Parathyroid adenoma (tissue), 2 donors: ENCODE measurements around the gene PGPEP1.
A peak's percentile ranks its signal among the peaks of the same experiment; 100 is the strongest.

Experiments
- H2AFZ ChIP-seq: fragments of 300-600 bp; sonication (generic); one replicate; pipeline ENCODE4 v1.7.0; 2017; ENCODE audit warnings: antibody characterized with exemption, mild to moderate bottlenecking
- H3K27ac ChIP-seq: fragments of 300-600 bp; sonication (generic); one replicate; pipeline ENCODE4 v1.7.0; 2017
- H3K27me3 ChIP-seq: fragments of 300-600 bp; sonication (generic); one replicate; pipeline ENCODE4 v1.7.0; 2017; ENCODE audit warnings: low read length; ENCODE audit not compliant: control insufficient read depth, insufficient read depth
- H3K36me3 ChIP-seq: fragments of 300-600 bp; sonication (generic); one replicate; pipeline ENCODE4 v1.7.0; 2017; ENCODE audit warnings: low read length; ENCODE audit not compliant: control insufficient read depth, insufficient read depth
- H3K4me1 ChIP-seq: fragments of 300-600 bp; sonication (generic); one replicate; pipeline ENCODE4 v1.7.0; 2017; ENCODE audit warnings: control low read depth
- H3K4me2 ChIP-seq: fragments of 300-600 bp; sonication (generic); one replicate; pipeline ENCODE4 v1.7.0; 2017; ENCODE audit warnings: low read length
- H3K4me3 ChIP-seq: fragments of 300-600 bp; sonication (generic); one replicate; pipeline ENCODE4 v1.7.0; 2017; ENCODE audit warnings: low read depth, low read length
- H3K79me2 ChIP-seq: fragments of 300-600 bp; sonication (generic); one replicate; pipeline ENCODE4 v1.7.0; 2017; ENCODE audit warnings: control low read depth
- H3K9ac ChIP-seq: fragments of 300-600 bp; sonication (generic); one replicate; pipeline ENCODE4 v1.7.0; 2017; ENCODE audit warnings: mild to moderate bottlenecking
- H3K9me3 ChIP-seq: fragments of 300-600 bp; sonication (generic); one replicate; pipeline ENCODE4 v1.7.0; 2017; ENCODE audit warnings: low read length; ENCODE audit not compliant: control insufficient read depth
- CTCF ChIP-seq: fragments of 300-600 bp; sonication (generic); IDR thresholded peaks from one replicate; pipeline ENCODE4 v1.7.0; 2017; ENCODE audit warnings: antibody characterized with exemption, mild to moderate bottlenecking
- donor health status: primary hyperparathyroidism.

The PGPEP1 gene

GRCh38 chr19:18415178-18415867, 74.9 kb downstream of the PGPEP1 start:
- Histone ChIP-seq H3K27me3 (no peaks in the 10 kb centered on the region), H3K79me2 (no peaks in the 10 kb centered on the region), H3K27ac (peak overlapping the region; percentile 88), H3K9ac (no peak overlapping the region), H3K36me3 (no peaks in the 10 kb centered on the region), H3K4me3 (no peak overlapping the region), H3K4me2 (no peak overlapping the region), H3K9me3 (no peaks in the 10 kb centered on the region), H2AFZ (no peak overlapping the region), H3K4me1 (peaks cover 20% of the 10 kb centered on the region)
- no peak for TF ChIP-seq CTCF

- H3K79me2 ChIP-seq, result no peaks in the 10 kb centered on the region
- peak overlapping the region; percentile 90 for H3K4me2 ChIP-seq
- H3K9me3 ChIP-seq, result no peaks in the 10 kb centered on the region
- H3K36me3 ChIP-seq, result no peaks in the 10 kb centered on the region
- no peaks in the 10 kb centered on the region for H3K27me3 ChIP-seq
- peak overlapping the region; percentile 93 for H2AFZ ChIP-seq
- H3K9ac ChIP-seq, result no peak overlapping the region
- H3K27ac ChIP-seq, result peak overlapping the region; percentile 88
- H3K4me1 ChIP-seq, result peaks cover 20% of the 10 kb centered on the region
- TF ChIP-seq CTCF, result no peak
- peak overlapping the region; percentile 63 for H3K4me3 ChIP-seq
Observed at GRCh38 chr19:18416778-18417249, 76.4 kb downstream of the PGPEP1 start.

GRCh38 chr19:18417250-18418028, 77.0 kb downstream of the PGPEP1 start:
- TF ChIP-seq CTCF, result no peak
- Histone ChIP-seq H3K9me3 (no peaks in the 10 kb centered on the region), H3K4me2 (peak overlapping the region; percentile 90), H3K36me3 (no peaks in the 10 kb centered on the region), H3K27me3 (no peaks in the 10 kb centered on the region), H3K4me1 (peaks cover 20% of the 10 kb centered on the region), H2AFZ (peak overlapping the region; percentile 93), H3K4me3 (peak overlapping the region; percentile 63), H3K27ac (peak overlapping the region; percentile 88), H3K79me2 (no peaks in the 10 kb centered on the region), H3K9ac (no peak overlapping the region)

- Histone ChIP-seq H3K27ac (peak overlapping the region; percentile 88), H3K9ac (no peak overlapping the region), H3K27me3 (no peaks in the 10 kb centered on the region), H3K4me2 (peak overlapping the region; percentile 90), H3K9me3 (no peaks in the 10 kb centered on the region), H2AFZ (peak overlapping the region; percentile 93), H3K79me2 (no peaks in the 10 kb centered on the region), H3K36me3 (no peaks in the 10 kb centered on the region), H3K4me1 (peaks cover 20% of the 10 kb centered on the region), H3K4me3 (peak overlapping the region; percentile 63)
- no peak for TF ChIP-seq CTCF
Observed at GRCh38 chr19:18418029-18418482, 77.7 kb downstream of the PGPEP1 start.
